ENCODE results near the gene CREBRF. TPM values are rescaled to one million over a fixed set of nuclear protein-coding genes. Genes with fewer than 3 reads are reported as not detected.

CREBRF gene
- total and polyA plus RNA-seq, 4 donors: 8.1 to 48.5 (median 15.7) TPM

DNA sequence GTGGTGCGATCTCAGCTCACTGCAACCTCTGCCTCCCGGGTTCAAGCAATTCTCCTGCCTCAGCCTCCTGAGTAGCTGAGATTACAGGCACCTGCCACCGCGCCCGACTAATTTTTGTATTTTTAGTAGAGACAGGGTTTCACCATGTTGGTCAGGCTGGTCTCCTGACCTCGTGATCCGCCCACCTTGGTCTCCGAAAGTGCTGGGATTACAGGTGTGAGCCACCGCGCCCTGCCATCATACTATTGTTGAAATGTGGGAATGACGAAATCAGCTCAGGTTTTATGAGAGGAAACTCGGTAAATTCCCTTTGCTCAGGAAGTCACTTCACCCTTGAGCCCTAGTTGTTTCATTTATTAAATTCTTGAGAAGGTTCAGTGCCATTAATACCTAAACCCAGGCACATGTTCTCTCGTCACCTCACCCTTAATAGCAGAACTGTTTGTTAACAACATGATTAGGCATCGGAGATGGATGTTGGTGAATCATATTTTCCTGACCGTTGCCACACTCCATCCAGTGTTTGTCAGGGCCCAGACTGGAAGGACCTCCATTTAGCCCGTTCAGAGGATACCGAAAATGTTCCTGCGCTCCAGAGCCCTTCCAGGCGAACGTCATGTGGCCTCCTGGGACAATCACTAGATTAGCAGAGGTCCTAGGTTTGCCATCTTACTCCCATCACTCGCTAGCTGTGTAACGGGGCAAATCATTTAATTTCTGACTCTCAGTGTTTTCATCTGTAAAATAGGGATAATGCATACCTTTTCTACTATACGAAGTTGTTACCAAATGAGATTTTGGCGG is 20.0 kb upstream of the CREBRF start:
- Histone ChIP-seq H3K4me3 (no peak overlapping the region), H3K27ac (ENCODE audit: low read depth in 1 of 2, low read length in 1 of 2) (peak overlapping the region; percentile 36 to 88), H3K36me3 (ENCODE audit: control insufficient read depth in 4 of 4, insufficient read depth in 4 of 4, low read length in 4 of 4) (peaks cover 0 to 10% (median 3%) of the 10 kb centered on the region in 4 donors), H3K27me3 (ENCODE audit: control insufficient read depth in 3 of 3, insufficient read depth in 3 of 3, low read length in 2 of 3) (no peaks in the 10 kb centered on the region), H3K9me3 (ENCODE audit: control insufficient read depth in 4 of 4, insufficient read depth in 3 of 4, low read length in 3 of 4) (no peaks in the 10 kb centered on the region), H3K4me1 (ENCODE audit: control insufficient read depth in 5 of 5, insufficient read depth in 5 of 5, low read length in 5 of 5) (peaks cover 0 to 8% (median 3%) of the 10 kb centered on the region in 5 donors), H3K9ac (ENCODE audit: insufficient read depth in 1 of 2, low read length in 2 of 2) (peak overlapping the region in 1 of 2 donors; percentile 37)
- TF ChIP-seq, protein P1, sequence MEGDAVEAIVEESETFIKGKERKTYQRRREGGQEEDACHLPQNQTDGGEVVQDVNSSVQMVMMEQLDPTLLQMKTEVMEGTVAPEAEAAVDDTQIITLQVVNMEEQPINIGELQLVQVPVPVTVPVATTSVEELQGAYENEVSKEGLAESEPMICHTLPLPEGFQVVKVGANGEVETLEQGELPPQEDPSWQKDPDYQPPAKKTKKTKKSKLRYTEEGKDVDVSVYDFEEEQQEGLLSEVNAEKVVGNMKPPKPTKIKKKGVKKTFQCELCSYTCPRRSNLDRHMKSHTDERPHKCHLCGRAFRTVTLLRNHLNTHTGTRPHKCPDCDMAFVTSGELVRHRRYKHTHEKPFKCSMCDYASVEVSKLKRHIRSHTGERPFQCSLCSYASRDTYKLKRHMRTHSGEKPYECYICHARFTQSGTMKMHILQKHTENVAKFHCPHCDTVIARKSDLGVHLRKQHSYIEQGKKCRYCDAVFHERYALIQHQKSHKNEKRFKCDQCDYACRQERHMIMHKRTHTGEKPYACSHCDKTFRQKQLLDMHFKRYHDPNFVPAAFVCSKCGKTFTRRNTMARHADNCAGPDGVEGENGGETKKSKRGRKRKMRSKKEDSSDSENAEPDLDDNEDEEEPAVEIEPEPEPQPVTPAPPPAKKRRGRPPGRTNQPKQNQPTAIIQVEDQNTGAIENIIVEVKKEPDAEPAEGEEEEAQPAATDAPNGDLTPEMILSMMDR (IDR thresholded peaks at IDR 0.05; ENCODE audit: control extremely low read depth, extremely low read depth): no peak
- DNase-seq (no peak), ATAC-seq (ENCODE audit: insufficient read depth, low FRiP score) (peak; percentile 70)
- 72% methylated on average over 23 of the region's 24 CpGs for WGBS, 2 donors

DNA sequence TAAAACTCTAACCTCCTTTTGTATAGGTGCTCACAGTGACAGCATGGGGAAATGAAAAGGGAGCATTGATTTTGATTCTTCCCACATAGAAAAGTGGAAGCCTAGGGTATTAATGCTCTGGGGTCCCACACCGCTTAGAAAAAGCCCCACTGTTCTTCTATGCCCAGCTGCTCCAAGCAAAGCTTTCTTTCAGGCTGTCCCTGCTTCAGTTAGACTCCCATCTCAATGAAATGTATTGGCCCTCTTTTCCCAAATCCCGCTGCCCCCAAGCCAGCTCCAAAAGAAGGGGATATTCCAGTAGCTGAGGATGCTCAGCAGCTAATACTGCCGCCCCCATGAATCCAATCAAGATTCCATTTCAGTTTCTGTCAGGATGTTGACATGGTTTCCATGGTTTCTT is 17.0 kb upstream of the CREBRF start:
- WGBS, 2 donors: 91 to 96% methylated on average over 3 of the region's 3 CpGs
- ATAC-seq (ENCODE audit: insufficient read depth, low FRiP score) (no peak), DNase-seq (no peak)
- H3K27me3 ChIP-seq (ENCODE audit: control insufficient read depth in 3 of 3, insufficient read depth in 3 of 3, low read length in 2 of 3): no peaks in the 10 kb centered on the region
- no peak overlapping the region for H3K4me3 ChIP-seq
- H3K36me3 ChIP-seq (ENCODE audit: control insufficient read depth in 4 of 4, insufficient read depth in 4 of 4, low read length in 4 of 4): peaks cover 0 to 10% (median 2%) of the 10 kb centered on the region in 4 donors
- H3K4me1 ChIP-seq (ENCODE audit: control insufficient read depth in 5 of 5, insufficient read depth in 5 of 5, low read length in 5 of 5): peaks cover 0 to 8% (median 3%) of the 10 kb centered on the region in 5 donors
- no peak overlapping the region for H3K27ac ChIP-seq (ENCODE audit: low read depth in 1 of 2, low read length in 1 of 2)
- no peaks in the 10 kb centered on the region for H3K9me3 ChIP-seq (ENCODE audit: control insufficient read depth in 4 of 4, insufficient read depth in 3 of 4, low read length in 3 of 4)
- no peak overlapping the region for H3K9ac ChIP-seq (ENCODE audit: insufficient read depth in 1 of 2, low read length in 2 of 2)
- TF ChIP-seq, protein P1 (IDR thresholded peaks at IDR 0.05; ENCODE audit: control extremely low read depth, extremely low read depth): no peak

DNA sequence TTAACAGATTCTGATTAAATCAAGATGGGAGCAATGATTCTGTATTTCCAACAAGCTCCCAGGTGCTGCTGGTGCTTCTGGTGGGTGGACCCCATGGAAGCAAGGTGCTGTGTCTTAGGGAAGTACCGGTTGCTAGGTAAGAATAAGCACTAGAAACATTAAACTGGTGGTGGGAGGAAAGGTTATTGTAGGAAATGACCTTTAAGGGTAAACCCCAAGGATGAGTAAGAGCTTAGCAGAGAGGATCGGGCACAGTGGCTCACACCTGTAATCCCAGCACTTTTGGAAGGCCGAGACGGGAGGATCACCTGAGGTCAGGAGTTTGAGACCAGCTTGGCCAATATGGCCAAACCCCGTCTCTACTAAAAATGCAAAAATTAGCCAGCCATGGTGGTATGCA is 16.2 kb upstream of the CREBRF start:
- Histone ChIP-seq H3K4me1 (ENCODE audit: control insufficient read depth in 5 of 5, insufficient read depth in 5 of 5, low read length in 5 of 5) (peaks cover 0 to 7% (median 3%) of the 10 kb centered on the region in 5 donors), H3K27ac (ENCODE audit: low read depth in 1 of 2, low read length in 1 of 2) (no peak overlapping the region), H3K9ac (ENCODE audit: insufficient read depth in 1 of 2, low read length in 2 of 2) (no peak overlapping the region), H3K27me3 (ENCODE audit: control insufficient read depth in 3 of 3, insufficient read depth in 3 of 3, low read length in 2 of 3) (no peaks in the 10 kb centered on the region), H3K36me3 (ENCODE audit: control insufficient read depth in 4 of 4, insufficient read depth in 4 of 4, low read length in 4 of 4) (peaks cover 0 to 8% (median under 1%) of the 10 kb centered on the region in 4 donors), H3K9me3 (ENCODE audit: control insufficient read depth in 4 of 4, insufficient read depth in 3 of 4, low read length in 3 of 4) (no peaks in the 10 kb centered on the region), H3K4me3 (no peak overlapping the region)
- WGBS, 2 donors: 96 to 99% methylated on average over 5 of the region's 5 CpGs
- TF ChIP-seq, protein P1 (IDR thresholded peaks at IDR 0.05; ENCODE audit: control extremely low read depth, extremely low read depth): no peak
- DNase-seq: no peak
- no peak for ATAC-seq (ENCODE audit: insufficient read depth, low FRiP score)

Data from lung (tissue), 12 donors.